Fibroblast of skin of left biceps (primary cell): ENCODE data around the gene LIF.

ENCODE experiments used
- DNase-seq, 2 experiments: peaks; one replicate each; pipeline ENCODE4 v3.0.0-alpha.2; 2013; ENCODE audit warnings: low read depth in 2 of 2

LIF gene

GRCh38 chr22:30245985-30246813 lies at the start of gene LIF:
Gene LIF (minus strand): TSS chr22:30246759. CDS start chr22:30246695, 64 bp downstream.
- no peak for DNase-seq

- DNase-seq: no peak
Observed at GRCh38 chr22:30296324-30296723, 49.8 kb upstream of the LIF start.

DNA sequence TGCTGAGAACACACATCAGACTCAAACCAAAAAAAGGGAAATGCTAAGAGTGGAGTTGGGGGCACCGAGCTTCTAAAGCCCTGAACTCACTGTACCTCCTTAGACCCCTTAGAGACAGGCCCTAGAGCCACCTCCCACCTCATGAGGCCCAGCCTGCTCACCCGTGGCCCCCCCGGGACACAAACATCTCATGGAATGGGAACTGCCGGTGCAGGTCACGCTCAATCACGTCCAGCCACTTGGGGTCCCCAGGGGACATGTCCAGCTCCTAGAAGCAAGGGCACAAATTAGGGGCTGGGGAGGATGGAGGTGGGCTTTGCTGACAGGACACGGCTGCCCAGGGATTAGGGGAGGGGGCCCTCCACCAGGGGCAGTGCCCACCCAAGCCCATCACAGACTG lies 49.0 kb upstream of the LIF start:
- no peak for DNase-seq

- no peak for DNase-seq
Observed at GRCh38 chr22:30294830-30295229, 48.3 kb upstream of the LIF start.

DNA sequence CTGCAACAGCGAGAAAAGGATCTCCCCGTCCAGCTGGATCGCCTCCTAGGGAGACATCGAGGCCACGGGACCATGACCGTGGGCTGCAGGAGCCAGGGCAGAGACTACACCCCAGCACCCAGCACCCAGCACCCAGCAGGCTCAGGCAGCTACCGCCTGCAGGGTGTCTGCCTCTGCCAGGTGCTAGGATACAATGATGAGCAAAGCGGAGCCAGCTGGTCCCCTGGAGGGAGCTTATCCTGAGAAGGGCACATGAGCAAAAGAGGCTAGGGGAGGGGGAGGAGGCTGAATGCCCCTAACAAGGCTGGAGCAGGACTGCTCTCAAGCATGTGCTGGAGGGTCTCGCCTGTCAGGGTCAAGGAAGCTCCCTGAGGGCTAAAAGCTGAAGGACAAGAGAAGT lies 47.5 kb upstream of the LIF start:
- DNase-seq: no peak

GRCh38 chr22:30293026-30293425 lies 46.5 kb upstream of the LIF start:
- no peak for DNase-seq

DNA sequence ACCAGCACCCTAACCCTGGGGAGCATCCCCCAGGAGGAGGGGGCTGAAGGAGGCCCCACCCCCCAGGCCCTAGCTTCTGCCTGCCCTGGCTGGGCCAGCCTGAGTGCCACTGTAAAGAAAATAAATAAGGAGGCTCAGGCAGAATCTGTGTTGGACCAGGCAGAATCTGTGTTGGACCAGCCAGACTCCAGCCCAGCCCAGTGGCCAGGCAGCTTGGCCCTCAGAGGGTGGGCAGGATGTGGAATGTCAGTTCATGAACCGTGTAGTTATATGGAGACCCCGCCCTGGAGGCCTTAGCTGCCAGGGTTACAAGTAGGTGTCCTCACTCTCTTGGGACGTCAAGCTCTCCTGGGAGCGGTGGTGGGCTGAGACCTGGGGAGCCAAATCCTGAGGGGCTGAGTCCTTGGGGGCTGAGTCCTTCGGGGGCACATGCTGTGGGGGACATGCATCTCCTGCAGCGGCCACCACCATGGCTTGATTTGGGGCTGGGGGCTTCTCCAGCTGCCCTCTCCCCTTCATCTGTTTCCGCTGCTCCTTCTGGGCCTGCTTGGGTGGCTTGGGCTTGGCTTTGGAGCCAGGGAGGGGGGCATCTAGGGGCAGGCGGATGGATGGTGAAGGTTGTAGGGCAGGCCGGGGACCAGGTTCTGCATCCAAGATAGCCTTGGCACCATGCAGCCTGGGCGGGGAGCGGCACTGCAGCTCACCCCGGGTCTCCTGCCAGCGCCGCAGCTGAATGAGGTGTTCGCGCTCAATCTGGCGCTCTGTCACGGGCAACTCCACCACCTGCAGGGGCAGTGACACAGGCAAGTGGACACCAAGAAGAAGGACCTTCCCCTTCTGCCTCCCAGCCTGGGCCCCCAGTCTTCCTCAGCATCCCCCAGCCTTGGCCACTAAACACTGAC lies 45.8 kb upstream of the LIF start:
- no peak for DNase-seq

DNA sequence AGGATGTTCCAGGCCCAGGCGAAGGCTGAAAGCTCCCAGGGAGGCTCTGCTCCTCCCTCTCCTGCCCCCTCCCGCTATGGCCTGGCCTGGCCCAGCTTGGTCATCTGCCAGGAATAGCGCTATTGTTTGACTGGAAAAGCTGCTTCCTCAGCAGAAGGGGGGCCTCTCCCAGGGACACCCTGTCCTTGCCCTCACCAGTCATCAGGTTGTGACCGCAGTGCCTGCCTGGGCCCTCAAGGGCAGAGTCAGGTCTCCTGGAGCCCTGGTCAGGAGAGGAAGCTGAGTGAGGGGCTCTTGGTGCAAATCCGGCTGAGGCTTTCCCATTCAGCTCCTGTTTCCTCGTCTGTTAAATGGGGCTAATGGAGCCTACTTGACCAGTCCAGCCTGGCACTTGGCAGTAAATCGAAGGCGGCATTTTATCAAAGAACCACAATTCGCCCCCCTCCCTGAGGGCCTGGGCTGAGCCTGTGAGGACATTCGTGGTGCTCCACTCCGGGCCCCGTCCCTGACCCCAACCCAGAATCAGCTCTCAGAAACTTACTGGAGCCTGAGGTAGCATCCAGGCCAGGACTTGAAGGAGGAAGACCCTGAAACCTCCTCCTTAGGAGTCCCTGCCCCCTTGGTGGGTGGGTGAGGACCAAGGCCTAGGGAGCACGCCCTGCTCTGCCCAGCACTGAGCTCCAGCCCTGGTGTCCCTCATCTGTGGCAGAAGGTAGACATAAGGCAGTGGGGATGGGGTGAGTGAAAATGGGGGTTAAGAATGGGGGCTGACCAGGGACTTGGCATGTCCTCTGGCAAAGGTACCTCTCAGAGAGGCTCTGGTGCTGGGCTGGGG lies 44.7 kb upstream of the LIF start:
- DNase-seq: no peak

DNA sequence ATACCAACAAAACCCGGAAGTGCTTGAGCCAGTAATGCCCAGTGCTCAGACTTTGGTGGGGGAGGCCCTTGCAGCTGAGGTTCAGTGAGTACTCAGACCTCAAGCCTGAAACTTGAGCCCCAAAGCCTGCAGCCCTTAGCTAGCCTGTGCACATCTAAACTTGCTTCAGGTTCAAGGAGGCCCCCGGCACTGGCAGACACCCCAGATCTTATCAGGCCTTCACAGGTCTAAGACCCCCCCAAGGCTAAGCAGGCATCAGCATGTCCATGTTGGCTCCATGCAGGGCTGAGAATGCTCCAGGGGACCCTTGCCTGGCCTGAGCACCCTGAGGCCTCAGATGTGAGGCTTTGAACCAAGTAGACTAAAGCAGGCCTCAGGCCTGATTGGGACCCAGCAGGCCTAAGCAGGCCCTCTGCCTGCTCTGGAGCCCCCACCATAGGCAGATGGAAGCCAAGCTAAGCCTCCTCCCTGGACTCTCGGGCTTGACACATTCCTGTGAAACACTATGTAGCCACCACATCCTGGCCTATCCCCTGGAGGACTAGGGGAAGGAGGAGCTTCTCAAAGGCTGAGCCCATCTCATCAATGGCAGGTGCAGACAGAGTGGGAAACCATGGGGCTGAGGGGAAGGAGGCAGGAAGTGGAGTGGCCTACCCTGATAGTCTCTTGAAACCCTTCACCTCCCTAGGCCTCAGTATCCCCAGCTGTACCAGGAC lies 43.9 kb upstream of the LIF start:
- no peak for DNase-seq

DNA sequence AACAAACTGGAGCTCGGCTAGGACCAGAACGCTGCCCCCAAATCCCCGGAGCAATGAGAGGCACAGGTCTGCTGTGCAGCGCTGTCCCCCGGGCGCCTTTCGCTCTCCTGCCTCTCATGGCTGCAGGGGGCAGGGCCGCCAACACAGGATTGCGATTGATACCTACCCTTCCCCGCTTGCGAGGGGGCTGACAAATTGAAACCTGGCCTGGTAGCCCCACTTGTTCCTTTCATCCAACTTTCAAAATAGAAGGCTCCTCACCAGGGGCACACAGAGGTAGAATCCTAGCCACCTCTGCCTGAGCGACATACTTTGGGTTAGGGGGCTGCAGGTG lies 43.4 kb upstream of the LIF start:
- no peak for DNase-seq

GRCh38 chr22:30289141-30289979 lies 42.8 kb upstream of the LIF start, which contains the start of gene CASTOR1:
Gene CASTOR1 (minus strand): TSS chr22:30289505. CDS start chr22:30289497, 8 bp downstream.
- DNase-seq: peak; percentile 90 to 92

DNA sequence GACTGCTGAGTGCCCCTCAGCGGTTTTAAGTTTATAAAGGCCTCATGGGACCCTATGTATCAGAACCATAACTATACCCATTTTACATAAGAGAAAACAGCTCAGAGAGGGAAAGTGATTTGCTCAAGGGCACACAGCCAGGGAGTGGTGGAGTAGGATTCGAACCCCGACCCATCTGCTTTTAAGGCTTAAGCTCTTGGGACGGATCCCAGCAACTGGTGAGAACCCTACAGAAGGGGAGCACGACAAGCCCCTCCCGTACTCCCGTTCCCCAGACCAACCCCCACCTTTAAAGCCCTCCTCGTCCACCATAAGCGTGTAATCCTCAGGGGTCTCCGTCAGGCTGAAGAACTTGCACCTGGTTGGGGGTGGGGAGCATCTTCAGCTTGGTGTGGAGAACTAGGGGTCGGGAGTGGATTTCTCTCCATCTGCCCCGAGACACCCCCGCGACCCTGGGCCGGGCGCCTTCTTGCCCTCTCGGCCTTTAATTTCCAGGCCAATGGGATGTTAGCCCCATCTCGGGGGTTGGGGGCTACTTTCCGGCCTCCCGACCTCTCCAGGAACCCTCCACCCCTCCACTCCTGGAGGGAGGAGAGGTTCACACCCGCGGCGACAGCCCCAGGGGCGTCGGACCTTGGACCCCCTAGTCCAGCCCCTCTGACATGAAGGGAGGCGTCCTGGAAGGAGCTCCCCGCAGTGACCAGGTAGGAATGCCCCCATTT lies 42.0 kb upstream of the LIF start:
- no peak for DNase-seq

DNA sequence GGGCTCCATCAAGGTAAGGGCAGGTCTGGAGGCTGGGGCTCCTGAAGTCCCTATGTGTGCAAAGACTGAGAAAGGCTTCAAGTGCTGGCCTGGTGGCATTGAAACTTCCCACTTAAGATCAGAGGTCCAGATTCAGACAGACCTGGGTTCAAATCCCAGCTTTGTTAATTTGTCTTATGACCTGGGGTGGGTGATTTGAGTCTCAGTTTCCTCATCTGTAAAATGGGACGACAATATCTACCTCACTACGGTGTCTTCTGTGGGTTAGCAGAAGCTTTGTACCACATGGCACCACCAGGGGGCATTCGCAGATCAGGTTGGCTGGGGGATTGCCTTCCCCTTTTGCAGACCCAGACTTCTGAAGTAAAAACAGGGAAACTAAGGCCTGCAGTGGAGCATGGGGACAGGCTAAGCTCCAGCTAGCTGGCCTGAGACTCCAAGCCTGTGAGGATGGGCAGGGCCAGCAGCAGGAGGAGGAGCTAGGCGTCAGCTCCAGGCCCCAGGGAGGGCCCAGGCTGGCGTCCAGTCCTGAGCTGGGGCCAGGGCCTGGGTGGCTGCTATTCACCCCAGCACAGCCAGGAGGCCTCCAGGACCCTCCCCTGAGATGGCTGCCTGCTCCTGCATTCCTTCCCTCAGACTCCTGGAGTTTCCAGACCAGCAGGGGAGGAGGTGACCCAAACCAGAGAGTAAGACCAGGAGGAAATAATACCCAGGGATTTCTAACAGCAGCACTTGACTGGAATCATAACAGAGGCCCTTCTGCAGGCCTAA lies 41.3 kb upstream of the LIF start:
- DNase-seq: peak; percentile 52 to 58

- no peak for DNase-seq
Observed at GRCh38 chr22:30286813-30287647, 40.5 kb upstream of the LIF start.

- no peak for DNase-seq
Observed at GRCh38 chr22:30286331-30286730, 39.8 kb upstream of the LIF start.

GRCh38 chr22:30285846-30286200 lies 39.3 kb upstream of the LIF start:
- DNase-seq: no peak

DNA sequence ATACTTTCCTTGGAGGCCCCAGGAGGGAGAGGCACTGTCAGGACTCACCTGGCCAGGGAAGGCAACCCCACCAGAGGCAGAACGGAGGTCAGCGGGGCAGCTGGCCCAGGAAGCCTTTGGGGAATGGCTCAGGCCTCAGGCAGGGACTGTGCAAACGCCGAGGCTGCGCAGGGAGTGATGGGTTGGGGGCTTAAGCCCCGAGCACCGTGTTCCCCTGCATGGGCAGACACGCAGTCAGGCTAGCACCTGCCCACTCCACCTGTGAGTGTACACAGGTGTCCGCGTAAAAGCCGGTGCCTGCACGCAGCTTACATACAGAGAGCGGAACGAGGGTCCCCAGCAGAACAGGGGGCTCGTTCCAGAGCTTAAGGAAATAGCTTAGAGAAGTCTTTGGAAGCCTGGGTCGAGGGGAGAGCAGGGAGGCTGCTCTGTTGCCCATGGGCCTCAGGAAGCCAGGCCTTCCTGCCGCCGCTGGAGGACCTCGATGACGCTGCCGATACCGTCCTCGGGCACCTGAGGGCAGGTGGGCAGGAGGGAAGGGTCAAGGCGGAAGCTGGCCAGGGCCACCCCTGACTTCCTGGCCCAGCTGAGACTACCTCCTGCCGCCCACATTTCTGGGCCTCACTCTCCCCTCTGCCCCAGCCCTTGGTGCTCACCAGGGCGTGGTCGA lies 38.8 kb upstream of the LIF start:
- no peak for DNase-seq

- no peak for DNase-seq
Observed at GRCh38 chr22:30284666-30285065, 38.1 kb upstream of the LIF start.
